Chondrocyte (in vitro differentiated cells): ENCODE data around the gene EEPD1. TPM values are rescaled to one million over a fixed set of nuclear protein-coding genes. Genes with fewer than 3 reads are reported as not detected.

Experiments
- DNase-seq: peaks from one replicate; pipeline ENCODE4 v3.0.0; 2021; ENCODE audit warnings: mixed read lengths, low spot score
- H3K27ac Mint-ChIP-seq: one replicate; pipeline ENCODE4 v1.8.0; 2021; ENCODE audit warnings: mild to moderate bottlenecking, moderate library complexity, mixed read lengths; ENCODE audit not compliant: unreplicated experiment
- H3K27me3 Mint-ChIP-seq: 2 replicates; pipeline ENCODE4 v1.8.0; 2021; ENCODE audit warnings: low read depth, mixed read lengths
- H3K36me3 Mint-ChIP-seq: 2 replicates; pipeline ENCODE4 v1.8.0; 2021; ENCODE audit warnings: low read depth, mixed read lengths
- H3K4me1 Mint-ChIP-seq: 2 replicates; pipeline ENCODE4 v1.8.0; 2021; ENCODE audit warnings: low read depth, mild to moderate bottlenecking, mixed read lengths
- H3K4me3 Mint-ChIP-seq: one replicate; pipeline ENCODE4 v1.8.0; 2021; ENCODE audit warnings: mild to moderate bottlenecking, moderate library complexity, mixed read lengths; ENCODE audit not compliant: unreplicated experiment
- H3K9me3 Mint-ChIP-seq: 2 replicates; pipeline ENCODE4 v1.8.0; 2021; ENCODE audit warnings: low read depth, mixed read lengths
- total RNA-seq: library from RNA; stranded (reverse); gene quantifications from 3 replicates; pipeline ENCODE4 v1.2.1, GENCODE V29; 2021
- TF ChIP-seq, protein P1 (sequence below): fragments of 200-600 bp; sonication (generic); IDR thresholded peaks from 2 replicates; pipeline ENCODE4 v1.5.0; 2021; ENCODE audit warnings: antibody characterized with exemption, mild to moderate bottlenecking, moderate library complexity

The EEPD1 gene
- total RNA-seq, 1 donor from 2014 or later, result 5.8 TPM

DNA sequence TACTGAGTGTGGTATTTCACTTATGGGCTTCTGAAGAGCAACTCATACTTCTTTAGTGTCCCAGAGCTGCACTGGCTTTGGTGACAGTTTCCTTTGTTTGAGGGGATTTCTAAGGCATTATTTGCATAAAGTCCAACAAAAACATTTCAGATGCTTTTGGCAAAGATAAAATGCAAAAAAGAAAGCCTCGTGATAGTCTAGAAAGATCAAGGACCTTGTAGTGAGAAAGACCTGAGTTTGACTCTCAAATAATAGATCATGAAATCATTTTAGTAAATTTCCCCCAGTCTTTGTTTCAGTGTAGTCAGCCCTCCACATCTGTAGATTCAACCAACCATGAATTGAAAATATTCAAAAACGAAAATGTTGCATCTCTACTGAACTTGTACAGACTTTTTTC, 107.4 kb downstream of the EEPD1 start:
- Mint-ChIP-seq H3K9me3 (peaks cover 7% of the 10 kb centered on the region), H3K36me3 (peaks cover 5% of the 10 kb centered on the region), H3K4me1 (peaks cover 36% of the 10 kb centered on the region), H3K4me3 (no peak overlapping the region), H3K27me3 (no peaks in the 10 kb centered on the region), H3K27ac (no peak overlapping the region)
- no peak for DNase-seq
- TF ChIP-seq, protein P1, sequence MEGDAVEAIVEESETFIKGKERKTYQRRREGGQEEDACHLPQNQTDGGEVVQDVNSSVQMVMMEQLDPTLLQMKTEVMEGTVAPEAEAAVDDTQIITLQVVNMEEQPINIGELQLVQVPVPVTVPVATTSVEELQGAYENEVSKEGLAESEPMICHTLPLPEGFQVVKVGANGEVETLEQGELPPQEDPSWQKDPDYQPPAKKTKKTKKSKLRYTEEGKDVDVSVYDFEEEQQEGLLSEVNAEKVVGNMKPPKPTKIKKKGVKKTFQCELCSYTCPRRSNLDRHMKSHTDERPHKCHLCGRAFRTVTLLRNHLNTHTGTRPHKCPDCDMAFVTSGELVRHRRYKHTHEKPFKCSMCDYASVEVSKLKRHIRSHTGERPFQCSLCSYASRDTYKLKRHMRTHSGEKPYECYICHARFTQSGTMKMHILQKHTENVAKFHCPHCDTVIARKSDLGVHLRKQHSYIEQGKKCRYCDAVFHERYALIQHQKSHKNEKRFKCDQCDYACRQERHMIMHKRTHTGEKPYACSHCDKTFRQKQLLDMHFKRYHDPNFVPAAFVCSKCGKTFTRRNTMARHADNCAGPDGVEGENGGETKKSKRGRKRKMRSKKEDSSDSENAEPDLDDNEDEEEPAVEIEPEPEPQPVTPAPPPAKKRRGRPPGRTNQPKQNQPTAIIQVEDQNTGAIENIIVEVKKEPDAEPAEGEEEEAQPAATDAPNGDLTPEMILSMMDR, result no peak

- no peaks in the 10 kb centered on the region for H3K27me3 Mint-ChIP-seq
- no peaks in the 10 kb centered on the region for H3K36me3 Mint-ChIP-seq
- H3K4me1 Mint-ChIP-seq, result peaks cover 43% of the 10 kb centered on the region
- H3K27ac Mint-ChIP-seq, result no peak overlapping the region
- no peak for DNase-seq
- H3K9me3 Mint-ChIP-seq, result no peaks in the 10 kb centered on the region
- no peak overlapping the region for H3K4me3 Mint-ChIP-seq
- TF ChIP-seq, protein P1, result no peak
Observed at GRCh38 chr7:36261019-36261754, 108.1 kb downstream of the EEPD1 start.

DNA sequence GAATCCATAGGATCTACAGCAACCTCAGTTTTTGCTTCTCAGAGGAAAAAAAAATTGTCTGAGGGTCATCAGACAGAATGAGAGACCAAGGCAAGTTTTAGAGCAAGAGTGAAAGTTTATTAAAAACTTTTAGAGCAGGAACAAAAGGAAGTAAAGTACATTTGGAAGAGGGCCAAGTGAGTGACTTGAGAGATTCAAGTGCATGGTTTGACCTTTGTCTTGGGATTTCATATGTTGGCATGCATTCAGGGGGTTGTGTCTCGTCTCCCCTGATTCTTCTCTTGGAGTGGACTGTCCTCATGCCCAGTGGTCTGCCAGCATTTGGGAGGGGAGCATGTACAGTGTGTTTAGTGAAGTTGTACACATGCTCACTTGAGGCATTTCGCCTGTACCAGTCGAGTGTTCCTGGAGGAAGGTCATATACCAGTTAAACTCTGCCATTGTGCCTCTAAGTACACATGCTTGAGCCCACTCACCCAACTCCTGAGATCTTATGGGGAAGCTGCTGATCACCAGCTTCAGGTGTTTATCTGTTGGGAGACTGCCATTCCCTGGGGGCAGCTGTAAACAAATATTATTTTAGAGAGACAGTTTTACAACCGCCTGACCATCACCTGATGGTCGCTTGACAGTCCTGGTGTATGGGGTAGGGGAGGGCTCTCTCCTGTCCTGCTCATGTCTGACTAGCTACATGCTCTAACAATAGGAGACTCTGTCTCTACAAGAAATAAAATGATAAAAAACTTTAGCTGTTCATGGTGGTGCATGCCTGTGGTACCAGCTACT, 109.4 kb downstream of the EEPD1 start:
- peaks cover 49% of the 10 kb centered on the region for H3K4me1 Mint-ChIP-seq

DNA sequence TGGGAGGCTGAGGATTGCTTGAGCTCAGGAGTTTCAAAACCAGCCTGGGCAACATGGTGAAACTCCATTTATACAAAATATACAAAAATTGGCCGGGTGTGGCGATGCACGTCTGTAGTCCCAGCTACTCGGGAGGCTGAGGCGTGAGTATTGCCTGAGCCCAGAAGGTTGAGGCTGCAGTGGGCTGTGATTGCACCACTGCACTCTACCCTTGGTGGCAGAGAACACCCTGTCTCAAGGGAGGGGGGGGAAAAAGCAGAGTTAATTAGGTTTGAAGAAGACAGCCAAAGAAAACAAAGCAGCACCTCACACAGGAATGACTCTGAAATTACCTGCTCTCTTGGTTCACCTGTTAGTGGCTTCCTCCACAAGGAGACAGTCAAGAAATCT, 110.0 kb downstream of the EEPD1 start:
- H3K36me3 Mint-ChIP-seq, result no peaks in the 10 kb centered on the region
- no peaks in the 10 kb centered on the region for H3K9me3 Mint-ChIP-seq
- H3K27me3 Mint-ChIP-seq, result no peaks in the 10 kb centered on the region
- no peak overlapping the region for H3K27ac Mint-ChIP-seq
- TF ChIP-seq, protein P1, result no peak
- H3K4me1 Mint-ChIP-seq, result peaks cover 45% of the 10 kb centered on the region
- H3K4me3 Mint-ChIP-seq, result no peak overlapping the region
- no peak for DNase-seq

More for the DNA sequence above, 109.4 kb downstream of the EEPD1 start:
- TF ChIP-seq, protein P1, result no peak
- Mint-ChIP-seq H3K4me3 (no peak overlapping the region), H3K9me3 (no peaks in the 10 kb centered on the region), H3K27me3 (no peaks in the 10 kb centered on the region), H3K27ac (no peak overlapping the region), H3K36me3 (no peaks in the 10 kb centered on the region)
- DNase-seq, result no peak

DNA sequence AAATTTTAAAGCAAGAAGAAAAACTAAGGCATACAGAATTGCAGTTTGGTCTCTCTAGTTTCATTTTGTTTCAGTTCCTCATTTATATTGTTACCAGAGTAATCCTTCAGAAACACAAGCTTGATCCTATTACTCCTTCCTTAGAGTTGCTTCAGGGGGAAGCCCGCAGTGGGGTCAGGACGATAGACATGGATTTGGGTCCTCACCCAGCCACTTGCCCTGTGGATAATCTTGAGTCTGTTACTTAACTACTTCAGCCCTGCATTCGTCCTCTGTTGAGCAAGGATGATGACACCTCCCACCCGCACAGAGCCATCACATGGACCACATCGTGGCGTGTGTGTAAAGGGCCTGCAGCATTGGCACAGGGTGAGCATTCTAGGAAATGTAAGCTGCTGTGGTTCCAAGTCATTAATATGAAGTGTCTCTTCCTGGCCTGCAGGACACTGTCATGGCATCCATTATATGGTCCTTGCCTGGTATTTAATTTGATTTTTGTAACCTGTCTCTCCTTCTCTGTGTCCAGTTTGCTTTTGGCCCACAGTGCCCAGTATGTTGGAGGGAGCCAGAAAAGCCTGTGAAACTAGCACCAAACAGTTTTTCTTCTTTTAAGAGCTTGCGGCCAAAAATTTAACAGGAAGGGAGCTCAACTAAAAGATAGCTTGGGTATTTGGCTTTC, 111.2 kb downstream of the EEPD1 start:
- Mint-ChIP-seq H3K4me1 (peaks cover 36% of the 10 kb centered on the region), H3K4me3 (no peak overlapping the region), H3K9me3 (no peaks in the 10 kb centered on the region), H3K27me3 (no peaks in the 10 kb centered on the region), H3K36me3 (no peaks in the 10 kb centered on the region), H3K27ac (no peak overlapping the region)
- TF ChIP-seq, protein P1, result no peak
- DNase-seq, result no peak
